Transverse colon (tissue), 4 donors: Measurements from ENCODE around the gene OXSR1. TPM values are rescaled to one million over a fixed set of nuclear protein-coding genes. Genes with fewer than 3 reads are reported as not detected.

Experiments
- DNase-seq: peaks from one replicate; pipeline ENCODE4 v3.0.0-alpha.2; 2019
- H3K27ac ChIP-seq, 4 donors: fragments of 200-600 bp; sonication (generic); 2 replicates each; pipeline ENCODE4 v1.5.1; 2016 to 2018; ENCODE audit warnings: inconsistent platforms in 4 of 4
- H3K27me3 ChIP-seq: fragments of 200-600 bp; sonication (generic); 2 replicates; pipeline ENCODE4 v1.5.1; 2017; ENCODE audit warnings: inconsistent platforms
- H3K36me3 ChIP-seq, 4 donors: fragments of 200-600 bp; sonication (generic); 2 replicates each; pipeline ENCODE4 v1.5.1; 2017 to 2019; ENCODE audit warnings: inconsistent platforms in 4 of 4
- H3K4me1 ChIP-seq, 4 donors: fragments of 200-600 bp; sonication (generic); 2 replicates each; pipeline ENCODE4 v1.5.1; 2017 to 2020; ENCODE audit warnings: inconsistent platforms in 4 of 4
- H3K4me3 ChIP-seq, 4 donors: fragments of 200-600 bp; sonication (generic); 1 replicate in 1 of 4; 2 replicates in 3 of 4; pipeline versions ENCODE4 v1.5.1 to v1.6.1; 2017 to 2019; ENCODE audit warnings: inconsistent platforms in 4 of 4
- H3K9me3 ChIP-seq, 2 donors: fragments of 200-600 bp; sonication (generic); 2 replicates each; pipeline ENCODE4 v1.5.1; 2017 to 2019; ENCODE audit warnings: inconsistent platforms in 2 of 2
- EP300 ChIP-seq: sonication (generic); formaldehyde crosslinking; IDR thresholded peaks from one replicate; pipeline ENCODE4 v1.6.1; 2017; ENCODE audit warnings: antibody characterized with exemption, low read depth
- POLR2A ChIP-seq: fragments of 450-650 bp; IDR thresholded peaks from one replicate; pipeline ENCODE4 v1.6.1; 2016; ENCODE audit warnings: antibody characterized with exemption, mild to moderate bottlenecking, moderate library complexity
- POLR2AphosphoS5 ChIP-seq, 3 donors: sonication (generic); formaldehyde crosslinking; IDR thresholded peaks; one replicate each; pipeline ENCODE4 v1.6.1; 2016; ENCODE audit warnings: antibody characterized with exemption in 3 of 3
- WGBS, 2 donors: methylation state at CpG; one replicate each; pipeline ENCODE4 v1.1.5; 2018; ENCODE audit warnings: low coverage in 1 of 2; 5-methylcytosine and 5-hydroxymethylcytosine counted together
- in situ Hi-C, 4 donors: fragments of 200-750 bp; cut with MboI; loops; one replicate each; pipeline versions ENCODE4 v1.15.0 to v1.15.1; 2017; ENCODE audit warnings: low sequenced_read_pairs in 3 of 4, low pct_ligation_motif_present in 1 of 4, low pct_unique_long_range_greater_than_20kb in 1 of 4
- intact Hi-C: fragments of 100-400 bp; cut with DNase I; formaldehyde crosslinking; loops from one replicate; pipeline ENCODE4 v1.15.1; 2023; ENCODE audit warnings: low total_unique reads
- total RNA-seq, 4 donors: library from RNA; depleted of rRNA; stranded (reverse); fragments of >200 nt; gene quantifications; one replicate each; pipeline ENCODE4 v1.1.0, GENCODE V29; 2016
- TF ChIP-seq, protein P1 (sequence below), 5 experiments: fragments of 200-600 bp in 3 of 5; fragments of 450-650 bp in 2 of 5; sonication (generic) in 3 of 5; IDR thresholded peaks; 1 replicate in 2 of 5; 2 replicates in 3 of 5; pipeline ENCODE4 v1.5.1; 2016 to 2017; ENCODE audit warnings: antibody characterized with exemption in 5 of 5, inconsistent platforms in 3 of 5, mild to moderate bottlenecking in 2 of 5, moderate library complexity in 1 of 5

OXSR1 gene
- total RNA-seq, 4 donors from 2014 or later: 35.9 to 47.9 (median 43.5) TPM

DNA sequence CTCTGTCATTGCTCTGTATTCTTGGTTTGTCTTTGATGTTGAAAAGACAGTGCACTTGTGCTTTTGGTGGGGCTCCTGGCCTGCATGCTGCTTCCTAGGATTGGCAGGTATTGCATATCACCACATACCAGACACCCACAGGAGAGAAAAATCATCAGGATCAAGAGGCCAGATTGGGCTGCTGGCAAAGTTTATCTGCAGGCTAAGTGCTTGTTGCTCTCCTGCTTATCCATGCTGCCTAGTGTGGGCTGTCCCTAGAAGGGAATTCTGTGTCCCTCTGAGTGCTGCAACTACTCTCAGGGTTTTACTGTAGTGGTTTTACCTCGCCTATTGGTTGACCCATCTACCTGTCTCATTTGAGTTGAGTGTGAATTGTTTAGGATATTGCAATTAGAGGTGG, 99.4 kb downstream of the OXSR1 start:
- Histone ChIP-seq H3K4me1 (no peaks in the 10 kb centered on the region), H3K36me3 (no peaks in the 10 kb centered on the region), H3K4me3 (no peak overlapping the region), H3K9me3 (no peaks in the 10 kb centered on the region), H3K27me3 (no peaks in the 10 kb centered on the region), H3K27ac (no peak overlapping the region)
- TF ChIP-seq POLR2AphosphoS5 (IDR thresholded peaks at IDR 0.05) (no peak), POLR2A (no peak), EP300 (no peak)
- TF ChIP-seq, protein P1, sequence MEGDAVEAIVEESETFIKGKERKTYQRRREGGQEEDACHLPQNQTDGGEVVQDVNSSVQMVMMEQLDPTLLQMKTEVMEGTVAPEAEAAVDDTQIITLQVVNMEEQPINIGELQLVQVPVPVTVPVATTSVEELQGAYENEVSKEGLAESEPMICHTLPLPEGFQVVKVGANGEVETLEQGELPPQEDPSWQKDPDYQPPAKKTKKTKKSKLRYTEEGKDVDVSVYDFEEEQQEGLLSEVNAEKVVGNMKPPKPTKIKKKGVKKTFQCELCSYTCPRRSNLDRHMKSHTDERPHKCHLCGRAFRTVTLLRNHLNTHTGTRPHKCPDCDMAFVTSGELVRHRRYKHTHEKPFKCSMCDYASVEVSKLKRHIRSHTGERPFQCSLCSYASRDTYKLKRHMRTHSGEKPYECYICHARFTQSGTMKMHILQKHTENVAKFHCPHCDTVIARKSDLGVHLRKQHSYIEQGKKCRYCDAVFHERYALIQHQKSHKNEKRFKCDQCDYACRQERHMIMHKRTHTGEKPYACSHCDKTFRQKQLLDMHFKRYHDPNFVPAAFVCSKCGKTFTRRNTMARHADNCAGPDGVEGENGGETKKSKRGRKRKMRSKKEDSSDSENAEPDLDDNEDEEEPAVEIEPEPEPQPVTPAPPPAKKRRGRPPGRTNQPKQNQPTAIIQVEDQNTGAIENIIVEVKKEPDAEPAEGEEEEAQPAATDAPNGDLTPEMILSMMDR (IDR thresholded peaks at IDR 0.05): no peak
- no peak for DNase-seq
- in situ Hi-C loops: no loop called here
- WGBS, 2 donors: 76% methylated on average over 1 of the region's 1 CpG; no CpG with 5 or more reads in 1 of the 2 donors
- intact Hi-C loops: no loop called here

DNA sequence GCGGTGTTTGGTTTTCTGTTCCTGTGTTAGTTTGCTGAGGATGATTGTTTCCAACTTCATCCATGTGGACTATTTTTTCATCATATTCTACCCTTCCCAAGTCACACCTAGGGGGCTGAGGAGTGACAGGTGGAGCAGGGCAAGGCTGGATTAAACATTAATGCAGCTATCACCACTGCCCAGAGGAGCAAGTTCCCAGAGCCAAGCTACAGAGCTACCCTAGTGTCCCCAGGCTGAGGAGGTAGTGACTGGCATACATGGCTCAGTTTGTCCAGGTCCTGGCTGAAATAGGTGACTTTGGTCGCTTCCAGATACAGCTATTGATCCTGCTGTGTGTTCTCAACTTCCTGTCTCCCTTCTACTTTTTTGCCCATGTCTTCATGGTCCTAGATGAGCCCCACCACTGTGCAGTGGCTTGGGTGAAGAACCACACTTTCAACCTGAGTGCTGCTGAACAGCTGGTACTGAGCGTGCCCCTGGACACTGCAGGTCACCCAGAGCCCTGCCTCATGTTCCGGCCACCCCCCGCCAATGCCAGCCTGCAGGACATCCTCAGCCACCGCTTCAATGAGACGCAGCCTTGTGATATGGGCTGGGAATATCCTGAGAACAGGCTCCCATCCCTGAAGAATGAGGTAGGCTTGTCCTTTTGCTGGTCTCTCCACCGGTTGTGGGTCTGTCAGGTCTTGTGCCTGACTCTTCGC, 100.4 kb downstream of the OXSR1 start, which contains the start of gene SLC22A13:
TSS of gene SLC22A13 (plus strand) at position 209 of the 704 bp plus-strand sequence. CDS start at position 258, 49 bp downstream.
- no peak within 1 kb of the TSS for H3K27ac ChIP-seq
- in situ Hi-C loops (no loop called here), intact Hi-C loops (no loop called here)
- no peak for DNase-seq
- H3K27me3 ChIP-seq: no peaks in the 10 kb centered on the region
- WGBS, 2 donors: 98 to 100% methylated on average over 2 to 9 of the region's 9 CpGs
- no peaks in the 10 kb centered on the region for H3K36me3 ChIP-seq
- H3K9me3 ChIP-seq: no peaks in the 10 kb centered on the region
- TF ChIP-seq, protein P1 (IDR thresholded peaks at IDR 0.05): no peak
- TF ChIP-seq EP300 (no peak), POLR2A (no peak), POLR2AphosphoS5 (IDR thresholded peaks at IDR 0.05) (no peak)
- no peaks in the 10 kb centered on the region for H3K4me1 ChIP-seq
- H3K4me3 ChIP-seq: no peak within 1 kb of the TSS

DNA sequence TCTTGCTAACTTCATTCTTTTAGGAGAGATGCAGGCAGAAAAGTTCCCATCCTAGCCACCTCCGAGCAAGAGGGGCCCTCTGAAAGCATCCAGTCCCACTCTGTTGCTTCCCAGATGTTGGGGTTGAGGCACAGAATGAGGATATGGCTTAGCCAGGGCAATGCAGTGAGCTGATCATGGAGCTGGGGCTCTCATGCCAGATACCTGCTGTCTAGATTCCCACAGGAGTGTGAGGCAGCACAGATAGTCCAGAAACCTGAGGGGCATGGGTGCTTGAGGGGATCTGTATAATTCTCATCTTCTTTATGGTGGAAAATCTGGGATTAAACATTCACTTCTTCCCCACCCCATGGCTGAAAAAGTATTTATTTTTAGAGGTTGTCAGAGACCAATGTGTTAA, 101.5 kb downstream of the OXSR1 start:
- no peaks in the 10 kb centered on the region for H3K36me3 ChIP-seq
- no peaks in the 10 kb centered on the region for H3K27me3 ChIP-seq
- no peaks in the 10 kb centered on the region for H3K9me3 ChIP-seq
- in situ Hi-C loops (no loop called here), intact Hi-C loops (no loop called here)
- no peak overlapping the region for H3K27ac ChIP-seq
- TF ChIP-seq POLR2A: no peak
- TF ChIP-seq POLR2AphosphoS5 (IDR thresholded peaks at IDR 0.05): no peak
- TF ChIP-seq EP300: no peak
- TF ChIP-seq, protein P1 (IDR thresholded peaks at IDR 0.05): no peak
- H3K4me1 ChIP-seq: no peaks in the 10 kb centered on the region
- 100% methylated on average over 1 of the region's 1 CpG for WGBS, 2 donors
- DNase-seq: no peak
- no peak overlapping the region for H3K4me3 ChIP-seq

DNA sequence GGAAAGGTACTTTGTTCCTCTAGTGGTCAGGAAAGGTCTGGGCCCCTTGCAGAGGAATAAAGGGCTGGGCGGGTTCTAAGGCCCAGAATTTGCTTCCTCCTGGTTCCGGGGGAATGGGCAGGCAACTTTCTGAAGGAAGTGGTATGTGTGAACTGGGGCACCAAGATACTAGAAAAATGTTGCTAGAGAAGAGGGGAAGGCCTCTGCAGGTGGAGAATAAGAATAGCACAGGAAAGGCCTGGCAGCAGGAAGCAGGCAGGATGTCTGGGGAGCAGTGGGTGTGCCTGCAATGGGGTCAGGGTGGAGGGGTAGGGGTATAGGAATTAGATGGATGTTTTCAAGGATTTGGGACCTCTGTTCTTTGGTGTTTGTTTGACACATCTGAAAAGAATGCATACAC, 102.3 kb downstream of the OXSR1 start:
- no peak for DNase-seq
- Histone ChIP-seq H3K27ac (no peak overlapping the region), H3K27me3 (no peaks in the 10 kb centered on the region), H3K36me3 (no peaks in the 10 kb centered on the region), H3K9me3 (no peaks in the 10 kb centered on the region), H3K4me3 (no peak overlapping the region), H3K4me1 (no peaks in the 10 kb centered on the region)
- intact Hi-C loops (no loop called here), in situ Hi-C loops (no loop called here)
- TF ChIP-seq EP300 (no peak), POLR2AphosphoS5 (IDR thresholded peaks at IDR 0.05) (no peak), POLR2A (no peak)
- TF ChIP-seq, protein P1 (IDR thresholded peaks at IDR 0.05): no peak
- 81% methylated on average over 2 of the region's 2 CpGs; no CpG with 5 or more reads in 1 of the 2 donors for WGBS, 2 donors
